Tibial nerve (tissue), 4 donors: ENCODE data around the gene PDE3B.
"Not testable (repeated sequence)": the region's sequence is repeated elsewhere in the genome, so short reads cannot be mapped to it uniquely, and the experiment has no call there.

ENCODE experiments used
- EP300 ChIP-seq, 2 donors: sonication (generic); formaldehyde crosslinking; IDR thresholded peaks; one replicate each; pipeline ENCODE4 v1.6.1; 2017; ENCODE audit warnings: antibody characterized with exemption in 2 of 2, mild to moderate bottlenecking in 1 of 2
- TF ChIP-seq, protein P1 (sequence below), 5 experiments: fragments of 200-600 bp in 3 of 5; fragments of 450-650 bp in 2 of 5; sonication (generic) in 3 of 5; IDR thresholded peaks; one replicate each; pipeline ENCODE4 v1.5.1; 2016 to 2019; ENCODE audit warnings: antibody characterized with exemption in 5 of 5, mild to moderate bottlenecking in 3 of 5, moderate library complexity in 2 of 5

DNA sequence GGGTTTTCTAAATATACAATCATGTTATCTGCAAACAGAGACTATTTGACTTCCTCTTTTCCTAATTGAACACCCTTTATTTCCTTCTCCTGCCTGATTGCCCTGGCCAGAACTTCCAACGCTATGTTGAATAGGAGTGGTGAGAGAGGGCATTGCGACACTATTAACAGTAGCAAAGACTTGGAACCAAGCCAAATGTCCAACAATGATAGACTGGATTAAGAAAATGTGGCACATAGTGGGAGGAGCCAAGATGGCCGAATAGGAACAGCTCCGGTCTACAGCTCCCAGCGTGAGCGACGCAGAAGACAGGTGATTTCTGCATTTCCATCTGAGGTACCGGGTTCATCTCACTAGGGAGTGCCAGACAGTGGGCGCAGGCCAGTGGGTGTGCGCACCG is 72.1 kb downstream of the PDE3B start:
- TF ChIP-seq, protein P1, sequence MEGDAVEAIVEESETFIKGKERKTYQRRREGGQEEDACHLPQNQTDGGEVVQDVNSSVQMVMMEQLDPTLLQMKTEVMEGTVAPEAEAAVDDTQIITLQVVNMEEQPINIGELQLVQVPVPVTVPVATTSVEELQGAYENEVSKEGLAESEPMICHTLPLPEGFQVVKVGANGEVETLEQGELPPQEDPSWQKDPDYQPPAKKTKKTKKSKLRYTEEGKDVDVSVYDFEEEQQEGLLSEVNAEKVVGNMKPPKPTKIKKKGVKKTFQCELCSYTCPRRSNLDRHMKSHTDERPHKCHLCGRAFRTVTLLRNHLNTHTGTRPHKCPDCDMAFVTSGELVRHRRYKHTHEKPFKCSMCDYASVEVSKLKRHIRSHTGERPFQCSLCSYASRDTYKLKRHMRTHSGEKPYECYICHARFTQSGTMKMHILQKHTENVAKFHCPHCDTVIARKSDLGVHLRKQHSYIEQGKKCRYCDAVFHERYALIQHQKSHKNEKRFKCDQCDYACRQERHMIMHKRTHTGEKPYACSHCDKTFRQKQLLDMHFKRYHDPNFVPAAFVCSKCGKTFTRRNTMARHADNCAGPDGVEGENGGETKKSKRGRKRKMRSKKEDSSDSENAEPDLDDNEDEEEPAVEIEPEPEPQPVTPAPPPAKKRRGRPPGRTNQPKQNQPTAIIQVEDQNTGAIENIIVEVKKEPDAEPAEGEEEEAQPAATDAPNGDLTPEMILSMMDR (IDR thresholded peaks at IDR 0.05), result not testable (repeated sequence)
- TF ChIP-seq EP300 (IDR thresholded peaks at IDR 0.05), result not testable (repeated sequence)
